ENCODE data around the gene SNRNP35.

GRCh38 chr12:123449856-123450255 lies 8.1 kb upstream of the SNRNP35 start:
- TF ChIP-seq, protein P1, sequence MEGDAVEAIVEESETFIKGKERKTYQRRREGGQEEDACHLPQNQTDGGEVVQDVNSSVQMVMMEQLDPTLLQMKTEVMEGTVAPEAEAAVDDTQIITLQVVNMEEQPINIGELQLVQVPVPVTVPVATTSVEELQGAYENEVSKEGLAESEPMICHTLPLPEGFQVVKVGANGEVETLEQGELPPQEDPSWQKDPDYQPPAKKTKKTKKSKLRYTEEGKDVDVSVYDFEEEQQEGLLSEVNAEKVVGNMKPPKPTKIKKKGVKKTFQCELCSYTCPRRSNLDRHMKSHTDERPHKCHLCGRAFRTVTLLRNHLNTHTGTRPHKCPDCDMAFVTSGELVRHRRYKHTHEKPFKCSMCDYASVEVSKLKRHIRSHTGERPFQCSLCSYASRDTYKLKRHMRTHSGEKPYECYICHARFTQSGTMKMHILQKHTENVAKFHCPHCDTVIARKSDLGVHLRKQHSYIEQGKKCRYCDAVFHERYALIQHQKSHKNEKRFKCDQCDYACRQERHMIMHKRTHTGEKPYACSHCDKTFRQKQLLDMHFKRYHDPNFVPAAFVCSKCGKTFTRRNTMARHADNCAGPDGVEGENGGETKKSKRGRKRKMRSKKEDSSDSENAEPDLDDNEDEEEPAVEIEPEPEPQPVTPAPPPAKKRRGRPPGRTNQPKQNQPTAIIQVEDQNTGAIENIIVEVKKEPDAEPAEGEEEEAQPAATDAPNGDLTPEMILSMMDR (tag by site-specific recombination; IDR thresholded peaks at IDR 0.05): no peak
- TF ChIP-seq GLI2 (tag by site-specific recombination; IDR thresholded peaks at IDR 0.05; ENCODE audit: borderline replicate concordance, low read depth): no peak
- TF ChIP-seq SCRT2 (tag by site-specific recombination; IDR thresholded peaks at IDR 0.05): no peak
- TF ChIP-seq HOXD13 (CRISPR knock-in tag; IDR thresholded peaks at IDR 0.05; ENCODE audit: borderline replicate concordance): no peak
- TF ChIP-seq ZNF433 (tag by site-specific recombination; IDR thresholded peaks at IDR 0.05; ENCODE audit: low read depth): no peak
- TF ChIP-seq, protein P2, sequence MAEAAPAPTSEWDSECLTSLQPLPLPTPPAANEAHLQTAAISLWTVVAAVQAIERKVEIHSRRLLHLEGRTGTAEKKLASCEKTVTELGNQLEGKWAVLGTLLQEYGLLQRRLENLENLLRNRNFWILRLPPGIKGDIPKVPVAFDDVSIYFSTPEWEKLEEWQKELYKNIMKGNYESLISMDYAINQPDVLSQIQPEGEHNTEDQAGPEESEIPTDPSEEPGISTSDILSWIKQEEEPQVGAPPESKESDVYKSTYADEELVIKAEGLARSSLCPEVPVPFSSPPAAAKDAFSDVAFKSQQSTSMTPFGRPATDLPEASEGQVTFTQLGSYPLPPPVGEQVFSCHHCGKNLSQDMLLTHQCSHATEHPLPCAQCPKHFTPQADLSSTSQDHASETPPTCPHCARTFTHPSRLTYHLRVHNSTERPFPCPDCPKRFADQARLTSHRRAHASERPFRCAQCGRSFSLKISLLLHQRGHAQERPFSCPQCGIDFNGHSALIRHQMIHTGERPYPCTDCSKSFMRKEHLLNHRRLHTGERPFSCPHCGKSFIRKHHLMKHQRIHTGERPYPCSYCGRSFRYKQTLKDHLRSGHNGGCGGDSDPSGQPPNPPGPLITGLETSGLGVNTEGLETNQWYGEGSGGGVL (tag by site-specific recombination; IDR thresholded peaks at IDR 0.05): no peak
- TF ChIP-seq ZNF768 (tag by site-specific recombination; IDR thresholded peaks at IDR 0.05): no peak
- TF ChIP-seq ZNF146 (tag by site-specific recombination; IDR thresholded peaks at IDR 0.05): no peak
- TF ChIP-seq ZNF366 (tag by site-specific recombination; conservative IDR thresholded peaks at IDR 0.05): no peak
- TF ChIP-seq ZNF184 (tag by site-specific recombination; IDR thresholded peaks at IDR 0.05): no peak
- TF ChIP-seq SETDB1 (IDR thresholded peaks at IDR 0.05; ENCODE audit: insufficient read length, low read length): no peak
- no peak for TF ChIP-seq ZNF585B (tag by site-specific recombination; IDR thresholded peaks at IDR 0.05)
- no peak for TF ChIP-seq ZNF626 (tag by site-specific recombination; IDR thresholded peaks at IDR 0.05)
- no peak for TF ChIP-seq PRDM4 (tag by site-specific recombination; IDR thresholded peaks at IDR 0.05)

All from HEK293 (cell line).